ENCODE data around the gene DBP.
"Not testable (repeated sequence)": the region's sequence is repeated elsewhere in the genome, so short reads cannot be mapped to it uniquely, and the experiment has no call there.

Gene DBP

DNA sequence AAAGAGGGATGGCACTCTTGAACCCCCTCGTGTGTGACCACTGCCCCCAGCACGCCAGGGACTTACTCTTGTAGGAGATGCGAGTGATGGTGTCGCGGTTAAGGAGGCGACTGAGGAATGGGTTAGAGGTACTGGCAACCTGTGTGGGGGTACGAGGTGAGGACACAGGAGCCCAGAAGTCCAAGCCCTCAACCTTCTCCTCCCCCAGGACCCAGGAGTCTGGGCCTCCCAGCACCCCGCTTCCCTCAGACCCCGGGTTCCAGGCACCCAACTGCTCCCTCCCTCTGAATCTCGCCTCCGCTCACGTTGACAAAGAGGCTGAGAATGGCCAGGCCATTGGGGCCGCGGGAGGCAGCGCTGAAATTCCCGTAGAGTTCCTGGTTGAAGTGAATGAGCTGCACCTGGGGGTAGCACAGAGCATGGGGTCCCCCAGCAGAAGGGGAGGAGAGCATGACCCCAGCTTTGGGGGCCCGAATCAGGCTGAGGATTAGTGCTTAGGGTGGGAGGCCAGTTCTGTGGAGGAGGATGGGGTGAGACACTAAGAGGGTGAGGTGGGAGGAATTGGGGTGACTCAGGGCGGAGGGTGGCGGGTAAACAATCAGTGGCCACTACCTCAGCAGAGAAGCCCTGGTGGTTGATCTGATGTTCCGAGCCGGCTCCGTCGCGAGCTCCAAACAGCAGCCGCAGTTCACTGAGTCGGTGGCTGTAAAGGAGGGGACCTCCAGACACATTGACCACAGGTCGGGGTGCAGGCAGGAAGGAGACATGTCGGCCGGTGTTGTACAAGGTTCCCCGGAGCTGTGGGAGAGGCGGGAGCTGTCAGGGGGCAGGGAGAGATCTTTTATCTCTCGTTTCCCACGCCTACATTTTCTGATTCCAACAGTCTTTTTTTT is 2.5 kb upstream of the DBP start:
- DNase-seq: no peak

- no peak for DNase-seq
Observed at GRCh38 chr19:48638831-48639381, 1.7 kb upstream of the DBP start.

GRCh38 chr19:48637948-48638830 is 1.0 kb upstream of the DBP start:
- peak; percentile 64 for DNase-seq

- peak; percentile 96 for DNase-seq
Observed at GRCh38 chr19:48637449-48637947, 319 bp upstream of the DBP start.

DNA sequence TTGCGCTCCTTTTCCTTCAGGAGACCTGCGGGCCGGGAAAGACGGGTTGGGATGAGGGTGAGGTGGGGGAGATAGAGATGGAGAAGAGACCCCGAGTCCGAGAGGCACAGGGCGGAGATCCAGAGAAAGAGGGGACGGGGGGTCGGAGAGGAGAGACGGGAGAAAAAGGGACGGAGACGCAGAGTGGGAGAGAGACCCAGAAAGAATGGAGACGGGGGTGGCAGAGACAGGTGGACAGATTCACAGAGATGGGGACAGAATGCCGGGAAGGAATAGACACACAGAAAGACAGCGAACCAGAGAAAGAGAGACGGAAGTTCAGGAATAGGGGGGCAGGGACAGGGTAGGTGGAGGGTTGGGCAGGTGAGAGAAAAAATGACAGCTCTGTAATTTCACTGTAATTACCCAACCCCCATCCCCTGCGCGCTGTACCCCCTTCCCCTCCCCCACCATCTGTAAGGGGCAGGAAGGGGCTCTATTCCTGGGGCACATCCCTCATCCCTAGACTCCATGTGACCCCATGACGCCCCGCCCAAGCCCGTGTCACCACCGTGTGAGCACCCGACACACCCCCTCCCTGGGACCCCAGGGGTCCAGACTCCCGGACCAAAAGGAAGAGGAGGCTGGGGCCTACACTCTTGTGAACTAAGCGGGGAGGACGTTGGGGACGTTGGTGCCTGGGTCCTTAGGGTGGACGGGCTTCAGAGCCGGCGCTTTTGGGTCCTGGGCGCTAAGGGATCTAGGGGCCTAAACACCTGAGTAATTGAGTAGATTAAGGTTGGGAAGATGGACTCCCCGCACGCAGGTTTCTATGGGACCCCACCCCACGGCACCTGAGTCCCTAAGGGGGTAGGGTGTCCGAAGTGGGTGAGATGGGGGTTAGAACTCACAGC is 967 bp downstream of the DBP start:
- no peak for DNase-seq

DNA sequence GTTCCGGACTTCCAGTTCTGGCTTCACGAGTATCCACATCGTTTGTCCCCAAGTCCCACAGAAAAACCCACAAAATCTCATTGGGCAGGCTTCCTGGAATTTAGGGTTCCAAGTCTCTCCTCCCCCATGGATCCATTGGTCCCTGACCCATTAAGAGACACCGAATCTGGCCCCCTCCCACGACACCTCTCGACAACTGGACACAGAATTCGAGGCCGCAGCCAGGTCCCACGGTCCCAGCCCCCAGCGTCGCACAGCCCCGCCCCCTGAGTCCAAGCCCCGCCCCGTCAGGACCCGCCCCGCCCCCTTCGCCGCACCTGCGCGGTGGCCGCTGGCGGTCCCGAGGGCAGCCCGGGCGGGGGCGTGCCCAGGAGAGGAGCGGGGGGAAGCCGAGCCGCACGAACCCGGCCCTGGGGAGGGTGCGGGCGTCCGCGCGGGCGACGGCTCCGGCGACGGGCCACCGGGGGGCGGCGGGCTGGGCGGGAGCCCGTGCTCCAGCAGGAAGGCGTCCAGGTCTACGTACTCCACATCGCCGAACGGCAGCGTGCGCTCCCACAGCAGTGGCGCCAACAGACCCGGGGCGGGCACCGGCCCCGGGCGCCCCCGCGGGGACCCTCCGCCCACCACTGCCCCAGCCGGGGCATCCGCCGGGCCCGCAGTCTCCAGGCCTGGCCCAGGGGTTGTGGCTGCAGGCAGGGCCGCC is 1.8 kb downstream of the DBP start:
- DNase-seq: no peak

DNA sequence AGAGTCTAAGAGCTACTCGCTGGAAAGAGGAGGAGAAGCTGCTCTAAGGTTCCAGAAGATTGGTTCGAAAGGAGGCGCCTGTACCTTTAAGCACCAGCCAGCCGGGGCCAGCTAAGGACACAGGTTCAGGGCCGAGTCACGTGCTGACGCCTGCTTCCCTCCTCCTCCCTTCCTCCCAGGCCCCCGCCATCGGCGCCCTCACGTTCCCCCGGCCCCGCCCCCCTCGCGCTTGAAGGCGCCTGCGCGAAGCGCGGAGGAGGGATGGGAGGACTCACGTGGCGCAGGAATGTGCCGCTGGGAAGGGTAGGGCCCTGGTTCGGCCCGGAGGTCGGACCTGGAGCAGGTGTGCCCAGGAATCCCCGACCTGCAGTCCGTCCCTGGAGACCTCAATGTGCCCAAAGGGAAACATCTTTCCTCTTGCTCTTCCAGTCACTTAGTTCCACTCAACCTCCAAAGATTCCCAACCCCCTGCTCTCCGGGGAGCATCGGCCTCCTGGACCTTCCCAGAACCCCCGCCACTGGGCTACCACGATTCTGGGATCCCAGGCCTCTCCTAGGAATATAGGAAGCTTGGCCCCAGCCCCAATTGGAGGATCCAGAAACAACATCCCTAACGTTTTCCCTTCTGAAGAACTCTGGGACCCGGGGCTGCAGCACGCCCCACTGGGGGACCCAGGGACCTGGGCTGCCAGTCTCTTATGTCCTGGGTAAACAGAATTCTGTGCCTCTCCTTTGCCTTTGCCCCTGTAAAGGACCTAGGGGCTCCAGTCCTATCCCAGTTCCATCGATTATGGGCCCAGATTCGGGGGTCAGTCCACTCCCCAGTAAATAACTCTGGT is 2.5 kb downstream of the DBP start:
- peak; percentile 63 for DNase-seq

GRCh38 chr19:48634036-48634342 is 3.2 kb downstream of the DBP start:
- no peak for DNase-seq

GRCh38 chr19:48633148-48634035 is 3.8 kb downstream of the DBP start:
- no peak for DNase-seq

GRCh38 chr19:48632692-48633147 is 4.5 kb downstream of the DBP start:
- DNase-seq: no peak

DNA sequence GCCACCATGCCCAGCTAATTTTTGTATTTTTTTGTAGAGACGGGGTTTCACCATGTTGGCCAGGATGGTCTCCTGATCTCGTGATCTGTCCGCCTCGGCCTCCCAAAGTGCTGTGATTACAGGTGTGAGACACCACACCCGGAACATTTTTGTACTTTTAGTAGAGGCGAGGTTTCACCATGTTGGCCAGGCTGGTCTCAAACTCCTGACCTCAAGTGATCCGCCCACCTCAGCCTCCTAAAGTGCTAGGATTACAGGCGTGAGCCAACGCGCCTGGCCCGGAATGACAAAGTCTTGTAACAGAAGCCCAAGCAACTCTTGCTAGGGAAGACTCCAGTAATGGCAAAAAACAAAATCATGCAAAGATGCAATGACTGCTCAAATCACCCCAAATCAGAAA is 4.9 kb downstream of the DBP start:
- DNase-seq: not testable (repeated sequence)

- DNase-seq: no peak
Observed at GRCh38 chr19:48631225-48631624, 6.0 kb downstream of the DBP start.

DNA sequence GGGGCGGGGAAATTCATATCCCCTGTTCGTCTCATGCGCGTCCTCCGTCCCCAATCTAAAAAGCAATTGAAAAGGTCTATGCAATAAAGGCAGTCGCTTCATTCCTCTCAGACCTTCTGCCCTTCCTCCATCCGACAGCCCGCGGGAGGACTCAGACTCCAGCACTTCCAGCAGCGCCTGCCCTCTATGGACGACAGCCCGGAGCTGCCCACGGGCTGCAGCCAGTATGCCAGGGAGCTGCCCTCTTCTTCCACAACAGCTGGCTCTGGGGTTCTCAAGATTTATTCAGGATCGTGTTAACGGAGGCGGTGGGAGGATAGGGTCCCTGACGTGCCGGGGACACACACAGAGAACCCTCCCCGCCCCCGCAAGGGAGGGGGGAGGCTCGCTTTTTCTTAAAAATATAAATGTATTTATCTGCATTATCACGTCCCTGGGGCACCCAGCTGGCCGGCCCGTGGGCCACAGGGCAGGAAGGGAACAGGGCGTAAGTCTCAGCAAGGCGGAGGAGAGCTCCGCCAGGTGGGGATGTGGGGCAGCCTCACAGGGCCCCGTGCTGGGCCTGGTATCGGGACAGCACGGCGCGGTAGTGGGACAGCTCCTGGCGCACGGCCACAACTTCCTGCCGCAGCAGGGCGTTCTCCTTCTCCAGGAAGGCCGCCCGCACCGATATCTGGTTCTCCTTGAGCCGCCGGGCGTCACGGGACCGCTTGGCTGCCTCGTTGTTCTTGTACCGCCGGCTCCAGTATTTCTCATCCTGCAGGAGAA is 6.7 kb downstream of the DBP start:
- DNase-seq: no peak

- DNase-seq: no peak
Observed at GRCh38 chr19:48629599-48630295, 7.4 kb downstream of the DBP start.

DNA sequence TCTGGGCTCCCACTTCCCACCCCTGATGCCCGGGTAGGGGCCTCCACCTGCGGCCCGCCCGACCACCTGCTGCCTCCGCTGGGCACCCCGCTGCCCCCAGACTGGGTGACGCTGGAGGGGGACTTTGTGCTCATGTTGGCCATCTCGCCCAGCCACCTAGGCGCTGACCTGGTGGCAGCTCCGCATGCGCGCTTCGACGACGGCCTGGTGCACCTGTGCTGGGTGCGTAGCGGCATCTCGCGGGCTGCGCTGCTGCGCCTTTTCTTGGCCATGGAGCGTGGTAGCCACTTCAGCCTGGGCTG is 7.9 kb downstream of the DBP start:
- no peak for DNase-seq

GRCh38 chr19:48628486-48629296 is 8.5 kb downstream of the DBP start:
- DNase-seq: no peak

GRCh38 chr19:48627865-48628314 is 9.3 kb downstream of the DBP start:
- no peak for DNase-seq
